HG03039 (cell line): ENCODE measurements around the gene C16orf54.
"Not testable (repeated sequence)": the region's sequence is repeated elsewhere in the genome, so short reads cannot be mapped to it uniquely, and the experiment has no call there.

Experiments
- ATAC-seq: cut with Tn5 transposase; IDR thresholded peaks from one replicate; pipeline ENCODE4 v1.9.1; 2021; ENCODE audit warnings: mild to moderate bottlenecking, moderate library complexity; ENCODE audit not compliant: unreplicated experiment

C16orf54 gene

DNA sequence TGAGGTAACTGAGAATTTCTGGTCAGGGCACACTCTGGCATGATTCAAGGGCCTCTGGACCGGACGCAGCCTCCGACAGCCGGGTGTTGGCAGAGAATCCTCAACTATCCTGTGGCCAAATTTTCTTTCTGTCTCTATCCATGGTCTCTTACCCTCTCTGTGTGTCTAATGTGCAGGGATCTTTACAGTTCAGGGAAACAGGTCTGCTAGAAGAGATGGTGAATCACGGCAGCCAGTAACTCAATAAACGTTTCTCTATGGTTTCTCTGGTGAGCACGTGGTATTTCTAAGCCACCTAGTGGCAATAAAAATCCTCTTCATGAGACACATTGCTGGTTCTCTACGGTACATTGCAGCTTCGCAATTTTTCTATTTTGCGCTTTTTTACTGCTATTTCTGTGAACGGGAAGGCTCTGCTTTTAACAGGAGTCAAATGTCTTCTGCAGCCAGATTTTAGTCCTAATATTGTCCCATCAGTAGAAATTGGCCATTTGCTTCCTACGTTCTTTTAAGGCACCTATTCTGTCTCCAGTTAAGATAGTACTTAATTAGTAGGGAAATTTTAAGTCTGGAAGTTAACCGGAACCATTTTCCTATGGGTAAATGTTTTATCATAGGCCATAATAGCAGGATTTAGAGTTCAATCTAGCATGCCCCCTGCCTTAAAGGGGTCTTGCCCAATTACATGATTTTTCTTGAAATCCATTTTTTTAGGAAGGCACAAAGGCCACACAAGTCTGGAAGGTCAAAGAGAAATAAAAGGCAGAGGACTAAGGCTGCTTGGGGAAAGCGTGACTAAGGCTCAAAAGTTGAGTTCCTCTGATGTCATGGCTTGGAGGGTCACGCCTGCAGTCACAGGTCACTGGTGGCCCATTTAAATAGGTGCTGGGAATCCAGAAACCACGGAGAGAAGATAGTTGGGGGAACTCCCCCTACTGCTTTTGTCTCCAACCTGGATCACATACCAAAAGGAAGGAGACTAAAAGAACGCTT is 35.3 kb downstream of the C16orf54 start:
- no peak for ATAC-seq

DNA sequence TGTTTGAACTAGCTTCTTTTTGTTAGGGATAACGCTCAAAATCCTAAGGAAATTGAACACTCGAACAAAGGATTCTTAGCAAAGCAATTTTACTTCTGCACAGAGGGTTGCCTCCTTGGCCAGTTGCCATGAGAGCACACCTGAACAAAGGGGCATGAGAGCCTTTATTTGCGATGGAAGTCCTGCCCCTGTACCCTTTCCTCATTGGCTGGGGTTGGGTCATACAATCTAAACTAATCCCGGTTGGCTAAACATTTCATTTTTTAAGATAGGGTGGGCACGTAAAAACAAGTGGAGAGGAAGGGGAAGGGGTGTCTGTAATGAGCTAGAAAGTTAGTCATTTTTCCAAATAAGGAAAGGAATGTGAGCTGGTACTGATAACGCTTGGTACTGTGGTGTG is 36.1 kb downstream of the C16orf54 start:
- not testable (repeated sequence) for ATAC-seq

DNA sequence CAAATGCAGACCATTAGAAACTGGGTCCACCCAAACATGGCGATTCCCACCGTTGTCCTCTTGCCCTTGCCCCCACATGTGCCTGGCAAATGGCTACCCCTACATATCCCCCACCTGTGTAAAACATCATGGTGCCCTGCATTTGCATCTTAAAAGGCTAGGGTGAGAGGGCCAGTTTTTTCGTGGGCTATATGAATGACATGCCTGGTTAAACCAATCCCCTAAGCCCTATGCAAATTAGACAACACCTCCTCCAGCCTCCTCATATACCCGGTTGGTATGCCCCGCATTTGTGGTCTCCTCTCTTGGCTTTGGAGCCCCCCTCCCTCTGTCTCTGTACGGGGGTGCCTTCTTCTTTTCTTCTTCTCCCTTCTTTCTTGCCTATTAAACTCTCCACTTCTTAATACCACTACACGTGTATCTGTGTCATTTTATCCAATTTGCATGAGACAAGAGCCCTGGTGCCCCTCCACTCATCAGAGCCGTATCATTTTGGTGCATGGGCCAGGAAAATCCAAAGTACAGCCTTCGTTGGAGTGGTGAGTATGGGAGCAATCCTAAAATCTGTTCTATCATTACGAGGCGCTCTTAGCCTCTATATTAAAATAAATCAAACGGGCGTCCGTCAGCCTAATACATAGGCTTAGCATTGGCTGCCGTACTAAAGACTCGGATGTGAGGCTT is 36.7 kb downstream of the C16orf54 start:
- no peak for ATAC-seq

GRCh38 chr16:29707160-29707559 is 38.6 kb downstream of the C16orf54 start:
- ATAC-seq = not testable (repeated sequence)

GRCh38 chr16:29705030-29705429 is 40.8 kb downstream of the C16orf54 start:
- ATAC-seq = no peak

DNA sequence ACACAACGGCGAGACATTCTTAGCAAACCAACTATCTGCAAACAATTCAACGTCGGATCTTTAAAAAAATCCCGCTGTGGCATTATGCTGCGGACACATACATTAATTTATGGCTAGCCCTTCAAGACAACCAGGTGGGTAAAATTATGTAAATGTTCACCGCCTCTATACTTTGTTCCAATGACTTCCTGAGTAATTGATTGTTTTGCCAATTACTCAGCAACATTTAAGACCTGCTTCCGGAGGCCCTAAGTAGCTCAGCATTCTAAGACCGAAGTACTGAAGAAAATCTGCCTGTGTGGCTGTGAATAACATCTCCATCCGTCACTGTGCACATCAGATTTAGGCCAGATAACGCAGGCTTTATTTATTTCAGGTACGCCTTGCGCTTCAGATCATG is 43.5 kb downstream of the C16orf54 start:
- ATAC-seq = no peak

GRCh38 chr16:29701214-29701555 is 44.6 kb downstream of the C16orf54 start:
- ATAC-seq = no peak

- ATAC-seq = no peak
Measured at GRCh38 chr16:29700253-29700987, 45.4 kb downstream of the C16orf54 start.

- no peak for ATAC-seq
Measured at GRCh38 chr16:29699324-29700219, 46.2 kb downstream of the C16orf54 start.

GRCh38 chr16:29698484-29699323 is 47.1 kb downstream of the C16orf54 start:
- ATAC-seq = no peak

GRCh38 chr16:29698042-29698441 is 47.7 kb downstream of the C16orf54 start:
- no peak for ATAC-seq

DNA sequence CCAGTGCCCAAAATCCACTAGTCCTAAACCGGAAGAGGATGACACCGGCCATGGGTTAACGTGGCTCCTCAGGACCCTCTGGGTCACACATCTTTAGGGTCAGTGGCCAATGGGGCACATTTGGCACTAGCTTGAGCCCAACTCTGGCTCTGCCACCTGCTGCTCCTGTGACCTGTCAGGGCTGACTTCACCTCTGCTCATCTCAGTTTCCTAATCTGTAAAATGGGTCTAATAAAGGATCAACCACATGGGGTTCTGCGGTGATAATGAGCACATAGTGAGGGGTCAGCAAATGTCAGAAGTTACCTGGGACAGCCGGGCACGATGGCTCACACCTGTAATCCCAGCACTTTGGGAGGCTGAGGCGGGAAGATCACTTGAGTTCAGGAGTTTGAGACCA is 48.4 kb downstream of the C16orf54 start:
- no peak for ATAC-seq

- no peak for ATAC-seq
Measured at GRCh38 chr16:29696881-29697331, 48.9 kb downstream of the C16orf54 start.

GRCh38 chr16:29695675-29696074 is 50.1 kb downstream of the C16orf54 start:
- not testable (repeated sequence) for ATAC-seq

GRCh38 chr16:29694384-29695195 is 51.2 kb downstream of the C16orf54 start:
- ATAC-seq = no peak

GRCh38 chr16:29692606-29693005 is 53.2 kb downstream of the C16orf54 start:
- not testable (repeated sequence) for ATAC-seq
